Adrenal gland (tissue), 12 donors: ENCODE data around the gene SAMD11. TPM values are rescaled to one million over a fixed set of nuclear protein-coding genes. Genes with fewer than 3 reads are reported as not detected.

Source experiments
- DNase-seq, 7 donors: peaks; one replicate each; pipeline ENCODE4 v3.0.0-alpha.2; 2019 to 2020
- H3K27ac ChIP-seq, 5 donors: fragments of 200-600 bp; sonication (generic) in 4 of 5; 1 replicate in 3 of 5; 2 replicates in 2 of 5; pipeline versions ENCODE4 v1.5.1 to v1.8.0; 2016 to 2020; ENCODE audit warnings: mild to moderate bottlenecking in 1 of 5
- H3K27me3 ChIP-seq: fragments of 200-600 bp; 2 replicates; pipeline ENCODE4 v1.8.0; 2021
- H3K36me3 ChIP-seq, 2 donors: fragments of 200-600 bp; replicated peaks in 1 of 2; 1 replicate in 1 of 2; 2 replicates in 1 of 2; pipeline versions ENCODE4 v1.5.1 to v1.8.0; 2018 to 2022
- H3K4me1 ChIP-seq, 2 donors: fragments of 200-600 bp; replicated peaks in 1 of 2; 1 replicate in 1 of 2; 2 replicates in 1 of 2; pipeline versions ENCODE4 v1.5.1 to v1.8.0; 2018 to 2021
- H3K4me3 ChIP-seq, 4 donors: fragments of 200-600 bp; sonication (generic) in 3 of 4; one replicate each; pipeline ENCODE4 v1.5.1; 2016 to 2018
- H3K9me3 ChIP-seq, 3 donors: fragments of 200-600 bp; sonication (generic) in 1 of 3; replicated peaks in 1 of 3; 1 replicate in 2 of 3; 2 replicates in 1 of 3; pipeline versions ENCODE4 v1.5.1 to v1.8.0; 2016 to 2021
- CTCF ChIP-seq, 6 experiments: fragments of 450-650 bp in 4 of 6; fragments of 200-600 bp in 2 of 6; sonication (generic) in 1 of 6; IDR thresholded peaks; 1 replicate in 5 of 6; 2 replicates in 1 of 6; pipeline versions ENCODE4 v1.5.1 to v1.8.0; 2016 to 2021; ENCODE audit warnings: antibody characterized with exemption in 6 of 6, mild to moderate bottlenecking in 2 of 6, moderate library complexity in 1 of 6
- POLR2A ChIP-seq, 2 donors: fragments of 450-650 bp; IDR thresholded peaks; one replicate each; pipeline ENCODE4 v1.6.1; 2017; ENCODE audit warnings: antibody characterized with exemption in 2 of 2, mild to moderate bottlenecking in 2 of 2, moderate library complexity in 1 of 2
- WGBS, 4 donors: extraction: QIAGEN DNeasy Blood & Tissue Kit in 2 of 4; methylation state at CpG; one replicate each; pipeline versions ENCODE4 v1.1.5 to v1.1.7; 2013 to 2017; 5-methylcytosine and 5-hydroxymethylcytosine counted together
- intact Hi-C, 2 donors: fragments of 100-400 bp; cut with DNase I; formaldehyde crosslinking; loops; one replicate each; pipeline versions ENCODE4 v1.14.1 to v1.15.0; 2022 to 2023
- polyA plus RNA-seq, 3 donors: library from polyadenylated mRNA; stranded (reverse); fragments of 200-250 nt in 2 of 3; fragments of 350-450 nt in 1 of 3; fragmentation: Illumina TruSeq in 1 of 3; extraction: RNeasy Lipid Tissue Mini Kit (QIAGEN cat#74804) in 1 of 3; gene quantifications; one replicate each; pipeline ENCODE4 v1.2.3, GENCODE V29; 2013 to 2014
- total RNA-seq, 9 donors: library from RNA; depleted of rRNA in 4 of 9; stranded (reverse); fragments of >200 nt in 4 of 9; fragments of 120-200 nt in 1 of 9; fragmentation: NEBNext Ultra II Directional in 1 of 9; extraction: Animal tissue kit (Norgen Biotek cat#: 25700) in 1 of 9; gene quantifications; one replicate each; pipeline versions ENCODE4 v1.1.0 to v1.2.4, GENCODE V29; 2013 to 2023
- donor health status: healthy with polysubstance abuse.
- donor health status: Bipolar disorder and iron deficiency.
- donor health status: DM: yes; HTN: yes; CAD: no.
- donor health status: DM: no; HTN: no; CAD: no.
- donor health status: DM: no; HTN: no; CAD: no.
- donor health status: DM: yes; HTN: yes; CAD: no.

Gene SAMD11
- total and polyA plus RNA-seq, 12 donors, result 1.8 to 96.6 (median 16.7) TPM

- DNase-seq, result peak in 6 of 7 donors; percentile 58 to 77 (median 67)
- Histone ChIP-seq H3K4me1 (peaks cover 17 to 20% of the 10 kb centered on the region in 2 donors), H3K27me3 (no peaks in the 10 kb centered on the region), H3K27ac (peak within 1 kb of the TSS in 1 of 5 donors; percentile 45), H3K4me3 (peak within 1 kb of the TSS in 2 of 4 donors; percentile 34 to 99), H3K36me3 (peaks cover 0 to 14% of the 10 kb centered on the region in 2 donors), H3K9me3 (no peaks in the 10 kb centered on the region)
- WGBS, 4 donors, result 1% methylated on average over 42 to 109 of the region's 109 CpGs; no CpG with 5 or more reads in 1 of the 4 donors
- TF ChIP-seq CTCF (IDR thresholded peaks at IDR 0.05), result no peak
- TF ChIP-seq POLR2A (IDR thresholded peaks at IDR 0.05), result no peak
- intact Hi-C loops, result no loop called here
Observed at GRCh38 chr1:960363-961131, 36.8 kb downstream of the SAMD11 start, which contains the start of gene KLHL17. TSS of gene KLHL17 (plus strand) at chr1:960584. CDS start at chr1:960694, 110 bp downstream.

GRCh38 chr1:961132-961669, 37.5 kb downstream of the SAMD11 start:
- H3K27me3 ChIP-seq, result no peaks in the 10 kb centered on the region
- peaks cover 22 to 25% of the 10 kb centered on the region in 2 donors for H3K4me1 ChIP-seq
- no peak for TF ChIP-seq CTCF (IDR thresholded peaks at IDR 0.05)
- H3K36me3 ChIP-seq, result peaks cover 0 to 8% of the 10 kb centered on the region in 2 donors
- H3K27ac ChIP-seq, result peak overlapping the region in 1 of 5 donors; percentile 45
- no peaks in the 10 kb centered on the region for H3K9me3 ChIP-seq
- WGBS, 4 donors, result 36 to 98% (median 59%) methylated on average over 5 to 56 of the region's 56 CpGs
- H3K4me3 ChIP-seq, result peak overlapping the region in 2 of 4 donors; percentile 34 to 99
- no peak for DNase-seq
- intact Hi-C loops, result no loop called here

GRCh38 chr1:962381-963300, 38.9 kb downstream of the SAMD11 start:
- WGBS, 4 donors, result 95 to 97% (median 96%) methylated on average over 23 to 57 of the region's 57 CpGs

More at GRCh38 chr1:962381-963300, 38.9 kb downstream of the SAMD11 start:
- H3K27me3 ChIP-seq, result no peaks in the 10 kb centered on the region
- no peak for TF ChIP-seq POLR2A (IDR thresholded peaks at IDR 0.05)
- no peak for TF ChIP-seq CTCF (IDR thresholded peaks at IDR 0.05)
- peaks cover 30 to 31% of the 10 kb centered on the region in 2 donors for H3K4me1 ChIP-seq
- no peaks in the 10 kb centered on the region for H3K9me3 ChIP-seq
- DNase-seq, result no peak
- no peak overlapping the region for H3K4me3 ChIP-seq
- intact Hi-C loops, result no loop called here
- no peak overlapping the region for H3K27ac ChIP-seq
- H3K36me3 ChIP-seq, result no peaks in the 10 kb centered on the region
